ENCODE results near the gene ARFGAP3. TPM values are rescaled to one million over a fixed set of nuclear protein-coding genes. Genes with fewer than 3 reads are reported as not detected.
A peak's percentile ranks its signal among the peaks of the same experiment; 100 is the strongest.

The ARFGAP3 gene
- total RNA-seq, 1 experiment from 2014 or later, result 27.0 TPM

GRCh38 chr22:42770448-42770726 lies 86.7 kb downstream of the ARFGAP3 start:
- Histone ChIP-seq H3K4me3 (ENCODE audit: low read depth in 2 of 2, low read length in 2 of 2) (no peak overlapping the region), H3K4me1 (ENCODE audit: control insufficient read depth, insufficient read depth, low read length) (no peaks in the 10 kb centered on the region), H3K36me3 (ENCODE audit: control insufficient read depth, insufficient read depth, low read length) (no peaks in the 10 kb centered on the region), H3K27me3 (ENCODE audit: control insufficient read depth, insufficient read depth, low read length) (no peaks in the 10 kb centered on the region), H3K27ac (ENCODE audit: low read length) (no peak overlapping the region), H3K9me3 (ENCODE audit: control insufficient read depth, insufficient read depth, low read depth, low read length) (no peaks in the 10 kb centered on the region)
- DNase-seq (ENCODE audit: low read depth, low spot score) (no peak), ATAC-seq (no peak)
- ChIA-PET POLR2A (no interaction called here), CTCF (interaction anchor here (0.7 to 1.0 kb wide), 2 partner anchors 107 to 320 kb away, joined by 3 read pairs; no protein-coding TSS in a partner anchor)
- intact Hi-C loops (cut with micrococcal nuclease; ENCODE audit: unreplicated experiment) (no loop called here), in situ Hi-C loops (cut with HindIII; ENCODE audit: low pct_unique_long_range_greater_than_20kb, low sequenced_read_pairs) (no loop called here)
- TF ChIP-seq CTCF (IDR thresholded peaks at IDR 0.05) (no peak), POLR2AphosphoS5 (IDR thresholded peaks at IDR 0.05; ENCODE audit: low read depth, low read length) (no peak), REST (IDR thresholded peaks at IDR 0.05; ENCODE audit: insufficient read depth in 1 of 2, low read depth in 2 of 2, low read length in 1 of 2) (no peak), SIN3A (IDR thresholded peaks at IDR 0.05; ENCODE audit: borderline replicate concordance, insufficient read depth, low read depth, low read length) (no peak), TCF7L2 (IDR thresholded peaks at IDR 0.05; ENCODE audit: low read depth, low read length) (no peak)
- no TSS peak for BruUV-seq (replicated peaks)

DNA sequence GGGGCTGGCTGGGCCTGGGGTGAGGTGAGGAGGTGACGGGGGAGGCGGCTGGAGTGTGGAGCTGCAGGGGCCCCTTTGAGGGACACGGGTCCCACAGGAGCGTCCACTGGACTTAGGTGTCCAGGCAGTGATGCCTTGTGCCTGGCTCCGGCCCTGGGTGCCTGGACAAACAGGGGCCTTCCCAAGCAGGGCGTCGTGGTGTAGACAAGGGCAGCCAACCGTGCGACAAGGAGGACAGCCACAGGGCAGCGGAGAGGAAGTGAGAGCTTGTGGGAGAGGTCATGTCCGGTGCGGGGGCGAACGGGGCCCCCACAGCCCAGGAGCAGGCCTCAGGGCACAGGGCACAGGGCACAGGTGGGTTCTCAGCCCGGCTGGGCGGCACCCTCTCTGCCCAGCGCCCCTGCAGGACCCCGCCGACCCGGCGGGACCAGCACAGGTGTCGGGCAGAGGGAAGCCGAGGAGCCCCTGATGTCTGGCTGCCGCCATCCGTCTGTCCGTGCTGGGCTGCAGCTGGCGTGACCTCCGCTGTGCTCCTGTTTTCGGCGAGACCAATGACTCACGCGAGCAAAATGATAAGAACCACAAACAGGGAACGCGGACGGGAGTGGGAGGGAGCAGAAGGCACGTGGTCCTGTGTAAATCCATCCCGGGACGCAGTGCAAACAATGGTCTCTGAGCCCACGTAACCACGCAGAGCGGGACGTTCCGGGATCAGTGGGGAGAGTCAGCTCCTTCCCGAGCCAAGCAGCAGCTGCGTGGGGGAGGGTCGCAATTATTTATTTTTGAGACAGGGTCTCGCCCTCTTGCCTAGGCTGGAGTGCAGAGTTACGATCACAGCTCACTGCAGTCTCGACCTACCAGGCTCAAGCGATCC lies 87.3 kb downstream of the ARFGAP3 start:
- intact Hi-C loops (cut with micrococcal nuclease; ENCODE audit: unreplicated experiment), result no loop called here
- DNase-seq (ENCODE audit: low read depth, low spot score) (no peak), ATAC-seq (peak; percentile 63)
- TF ChIP-seq CTCF (IDR thresholded peaks at IDR 0.05) (no peak), POLR2AphosphoS5 (IDR thresholded peaks at IDR 0.05; ENCODE audit: low read depth, low read length) (no peak), REST (IDR thresholded peaks at IDR 0.05; ENCODE audit: insufficient read depth in 1 of 2, low read depth in 2 of 2, low read length in 1 of 2) (no peak), SIN3A (IDR thresholded peaks at IDR 0.05; ENCODE audit: borderline replicate concordance, insufficient read depth, low read depth, low read length) (no peak), TCF7L2 (IDR thresholded peaks at IDR 0.05; ENCODE audit: low read depth, low read length) (no peak)
- H3K27ac ChIP-seq (ENCODE audit: low read length), result no peak overlapping the region
- H3K4me1 ChIP-seq (ENCODE audit: control insufficient read depth, insufficient read depth, low read length), result no peaks in the 10 kb centered on the region
- no peaks in the 10 kb centered on the region for H3K36me3 ChIP-seq (ENCODE audit: control insufficient read depth, insufficient read depth, low read length)
- in situ Hi-C loops (cut with HindIII; ENCODE audit: low pct_unique_long_range_greater_than_20kb, low sequenced_read_pairs), result no loop called here
- POLR2A ChIA-PET, result no interaction called here
- H3K9me3 ChIP-seq (ENCODE audit: control insufficient read depth, insufficient read depth, low read depth, low read length), result no peaks in the 10 kb centered on the region
- no TSS peak for BruUV-seq (replicated peaks)
- H3K27me3 ChIP-seq (ENCODE audit: control insufficient read depth, insufficient read depth, low read length), result no peaks in the 10 kb centered on the region
- CTCF ChIA-PET, result interaction anchor here (1.0 kb wide), 1 partner anchor 321 kb away, joined by 3 read pairs; no protein-coding TSS in a partner anchor
- H3K4me3 ChIP-seq (ENCODE audit: low read depth in 2 of 2, low read length in 2 of 2), result no peak overlapping the region
